ENCODE data around the gene AGBL4.

AGBL4 gene

GRCh38 chr1:48691429-48692001 lies 1332.2 kb downstream of the AGBL4 start:
- TF ChIP-seq ZNF548 (tag by site-specific recombination; IDR thresholded peaks at IDR 0.05) (no peak), ZNF610 (tag by site-specific recombination; IDR thresholded peaks at IDR 0.05; ENCODE audit: borderline replicate concordance) (no peak), ZNF514 (tag by site-specific recombination; IDR thresholded peaks at IDR 0.05) (no peak), ZNF529 (tag by site-specific recombination; IDR thresholded peaks at IDR 0.05; ENCODE audit: insufficient replicate concordance) (no peak), ZNF645 (tag by site-specific recombination; IDR thresholded peaks at IDR 0.05) (no peak), PATZ1 (tag by site-specific recombination; IDR thresholded peaks at IDR 0.05) (no peak), ZNF302 (tag by site-specific recombination; IDR thresholded peaks at IDR 0.05; ENCODE audit: low read depth) (no peak), ZNF175 (tag by site-specific recombination; IDR thresholded peaks at IDR 0.05) (no peak), ZNF341 (tag by site-specific recombination; IDR thresholded peaks at IDR 0.05; ENCODE audit: low read depth) (no peak), ZNF48 (tag by site-specific recombination; IDR thresholded peaks at IDR 0.05) (no peak), BCL11B (tag by site-specific recombination; IDR thresholded peaks at IDR 0.05; ENCODE audit: low read depth) (no peak), OSR2 (tag by site-specific recombination; IDR thresholded peaks at IDR 0.05) (no peak), ZNF146 (tag by site-specific recombination; IDR thresholded peaks at IDR 0.05) (no peak), RBAK (tag by site-specific recombination; IDR thresholded peaks at IDR 0.05) (no peak), ZNF560 (tag by site-specific recombination; IDR thresholded peaks at IDR 0.05; ENCODE audit: borderline replicate concordance) (no peak), ZNF621 (tag by site-specific recombination; IDR thresholded peaks at IDR 0.05) (no peak), ZNF785 (tag by site-specific recombination; IDR thresholded peaks at IDR 0.05) (no peak), ZNF398 (tag by site-specific recombination; IDR thresholded peaks at IDR 0.05) (no peak), ZNF2 (tag by site-specific recombination; IDR thresholded peaks at IDR 0.05) (no peak)
- TF ChIP-seq, protein P1, sequence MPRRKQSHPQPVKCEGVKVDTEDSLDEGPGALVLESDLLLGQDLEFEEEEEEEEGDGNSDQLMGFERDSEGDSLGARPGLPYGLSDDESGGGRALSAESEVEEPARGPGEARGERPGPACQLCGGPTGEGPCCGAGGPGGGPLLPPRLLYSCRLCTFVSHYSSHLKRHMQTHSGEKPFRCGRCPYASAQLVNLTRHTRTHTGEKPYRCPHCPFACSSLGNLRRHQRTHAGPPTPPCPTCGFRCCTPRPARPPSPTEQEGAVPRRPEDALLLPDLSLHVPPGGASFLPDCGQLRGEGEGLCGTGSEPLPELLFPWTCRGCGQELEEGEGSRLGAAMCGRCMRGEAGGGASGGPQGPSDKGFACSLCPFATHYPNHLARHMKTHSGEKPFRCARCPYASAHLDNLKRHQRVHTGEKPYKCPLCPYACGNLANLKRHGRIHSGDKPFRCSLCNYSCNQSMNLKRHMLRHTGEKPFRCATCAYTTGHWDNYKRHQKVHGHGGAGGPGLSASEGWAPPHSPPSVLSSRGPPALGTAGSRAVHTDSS (tag by site-specific recombination; IDR thresholded peaks at IDR 0.05) = no peak
- Histone ChIP-seq H3K9me3 (ENCODE audit: control insufficient read depth, insufficient read depth, low read depth, low read length) (no peaks in the 10 kb centered on the region), H3K27ac (ENCODE audit: extremely low read depth, low read depth, low read length) (no peak overlapping the region), H3K4me1 (ENCODE audit: control insufficient read depth, insufficient read depth, low read length) (no peaks in the 10 kb centered on the region), H3K4me3 (ENCODE audit: low read depth, low read length) (no peak overlapping the region), H3K36me3 (ENCODE audit: control insufficient read depth in 2 of 2, insufficient read depth in 1 of 2, low read length in 2 of 2) (no peaks in the 10 kb centered on the region)
- ChIA-PET CTCF (interaction anchor here (1.8 kb wide), 1 partner anchor 14 kb away, joined by 9 read pairs; no protein-coding TSS in a partner anchor), POLR2A (no interaction called here)

Measured in HEK293 (cell line).